ENCODE results near the gene RNF146.

The RNF146 gene

GRCh38 chr6:127282184-127282583 is 15.5 kb downstream of the RNF146 start:
- no peak for DNase-seq (ENCODE audit: low read depth)
- H3K4me3 ChIP-seq (ENCODE audit: low read depth, low read length): no peak overlapping the region
- no peak for TF ChIP-seq CTCF (IDR thresholded peaks at IDR 0.05; ENCODE audit: insufficient read depth, low read depth, low read length, missing control alignments)

GRCh38 chr6:127288705-127289104 is 22.0 kb downstream of the RNF146 start:
- DNase-seq (ENCODE audit: low read depth): no peak
- H3K4me3 ChIP-seq (ENCODE audit: low read depth, low read length): no peak overlapping the region
- no peak for TF ChIP-seq CTCF (IDR thresholded peaks at IDR 0.05; ENCODE audit: insufficient read depth, low read depth, low read length, missing control alignments)

GRCh38 chr6:127289934-127290333 is 23.3 kb downstream of the RNF146 start:
- no peak overlapping the region for H3K4me3 ChIP-seq (ENCODE audit: low read depth, low read length)
- TF ChIP-seq CTCF (IDR thresholded peaks at IDR 0.05; ENCODE audit: insufficient read depth, low read depth, low read length, missing control alignments): no peak
- DNase-seq (ENCODE audit: low read depth): no peak

- H3K4me3 ChIP-seq (ENCODE audit: low read depth, low read length): no peak overlapping the region
- no peak for TF ChIP-seq CTCF (IDR thresholded peaks at IDR 0.05; ENCODE audit: insufficient read depth, low read depth, low read length, missing control alignments)
- DNase-seq (ENCODE audit: low read depth): peak; percentile 52
Measured at GRCh38 chr6:127290391-127291265, 24.0 kb downstream of the RNF146 start.

- peak; percentile 71 for DNase-seq (ENCODE audit: low read depth)
- TF ChIP-seq CTCF (IDR thresholded peaks at IDR 0.05; ENCODE audit: insufficient read depth, low read depth, low read length, missing control alignments): no peak
- peak overlapping the region; percentile 11; the same call in 1 of the 2 replicates for H3K4me3 ChIP-seq (ENCODE audit: low read depth, low read length)
Measured at GRCh38 chr6:127291495-127291894, 24.8 kb downstream of the RNF146 start.

GRCh38 chr6:127297502-127298070 is 30.9 kb downstream of the RNF146 start:
- no peak for DNase-seq (ENCODE audit: low read depth)
- TF ChIP-seq CTCF (IDR thresholded peaks at IDR 0.05; ENCODE audit: insufficient read depth, low read depth, low read length, missing control alignments): no peak
- no peak overlapping the region for H3K4me3 ChIP-seq (ENCODE audit: low read depth, low read length)
